NCI-H510A (cell line): ENCODE results near the gene TSSK6.

ENCODE experiments used
- DNase-seq: peaks from one replicate; lab custom pipeline; 2025; lab: John Stamatoyannopoulos, UW

Gene TSSK6

GRCh38 chr19:19544954-19545591 lies 29.7 kb upstream of the TSSK6 start:
- no peak for DNase-seq

- no peak for DNase-seq
Measured at GRCh38 chr19:19544257-19544953, 29.1 kb upstream of the TSSK6 start.

- no peak for DNase-seq
Measured at GRCh38 chr19:19543640-19544039, 28.3 kb upstream of the TSSK6 start.

GRCh38 chr19:19543101-19543500 lies 27.8 kb upstream of the TSSK6 start:
- DNase-seq = no peak

- no peak for DNase-seq
Measured at GRCh38 chr19:19542507-19542906, 27.2 kb upstream of the TSSK6 start.

- DNase-seq = no peak
Measured at GRCh38 chr19:19541616-19542015, 26.3 kb upstream of the TSSK6 start.

GRCh38 chr19:19540715-19541515 lies 25.6 kb upstream of the TSSK6 start:
- DNase-seq = no peak

- DNase-seq = no peak
Measured at GRCh38 chr19:19540064-19540714, 24.8 kb upstream of the TSSK6 start.

- no peak for DNase-seq
Measured at GRCh38 chr19:19539698-19540063, 24.3 kb upstream of the TSSK6 start.

GRCh38 chr19:19538785-19539166 lies 23.4 kb upstream of the TSSK6 start:
- no peak for DNase-seq

- DNase-seq = no peak
Measured at GRCh38 chr19:19538061-19538784, 22.9 kb upstream of the TSSK6 start, which contains the start of gene CILP2. Gene CILP2 (plus strand): TSS chr19:19538265. CDS start chr19:19538350, 85 bp downstream.

- no peak for DNase-seq
Measured at GRCh38 chr19:19537075-19538048, 22.0 kb upstream of the TSSK6 start.

- no peak for DNase-seq
Measured at GRCh38 chr19:19535311-19536191, 20.2 kb upstream of the TSSK6 start.

- no peak for DNase-seq
Measured at GRCh38 chr19:19534556-19535265, 19.4 kb upstream of the TSSK6 start.

- DNase-seq = no peak
Measured at GRCh38 chr19:19533841-19534240, 18.5 kb upstream of the TSSK6 start.

- no peak for DNase-seq
Measured at GRCh38 chr19:19532806-19533701, 17.7 kb upstream of the TSSK6 start.

GRCh38 chr19:19531951-19532805 lies 16.8 kb upstream of the TSSK6 start:
- peak; percentile 54 for DNase-seq
